Fibroblast of skin of left biceps (primary cell): ENCODE results near the gene SAMD5.

Experiments
- DNase-seq, 2 experiments: peaks; one replicate each; pipeline ENCODE4 v3.0.0-alpha.2; 2013; ENCODE audit warnings: low read depth in 2 of 2

SAMD5 gene

DNA sequence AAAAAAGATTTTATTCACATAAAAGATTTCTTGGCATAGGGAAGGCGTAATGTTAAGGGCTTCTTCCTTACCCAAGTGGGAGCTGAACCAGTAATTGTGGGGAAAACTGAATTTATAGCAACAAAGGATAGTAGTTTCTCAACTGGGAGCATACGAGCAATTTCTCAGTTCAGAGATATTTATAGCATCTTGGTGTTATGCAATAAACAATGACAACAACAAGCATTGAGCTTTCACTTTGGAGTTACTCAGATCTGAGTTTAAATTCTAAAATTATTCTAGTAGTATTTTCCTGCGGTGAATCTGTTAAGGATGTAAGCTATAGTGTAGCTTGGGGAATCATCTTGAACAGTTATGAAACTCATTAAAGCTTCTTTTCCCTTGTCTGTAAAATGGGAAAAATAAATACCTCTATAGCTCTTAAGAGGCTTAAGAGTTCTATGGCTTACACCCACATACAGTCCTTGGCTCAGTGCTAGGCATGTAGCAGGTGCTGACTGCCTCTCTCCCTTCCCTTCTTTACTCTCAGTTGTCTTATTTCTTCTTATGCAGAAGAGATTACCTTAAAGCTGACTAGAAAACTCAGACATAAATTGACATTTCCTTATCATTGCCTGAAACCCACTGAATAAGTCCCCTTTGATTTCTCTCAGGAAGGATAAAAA is 58.8 kb downstream of the SAMD5 start:
- DNase-seq = no peak

DNA sequence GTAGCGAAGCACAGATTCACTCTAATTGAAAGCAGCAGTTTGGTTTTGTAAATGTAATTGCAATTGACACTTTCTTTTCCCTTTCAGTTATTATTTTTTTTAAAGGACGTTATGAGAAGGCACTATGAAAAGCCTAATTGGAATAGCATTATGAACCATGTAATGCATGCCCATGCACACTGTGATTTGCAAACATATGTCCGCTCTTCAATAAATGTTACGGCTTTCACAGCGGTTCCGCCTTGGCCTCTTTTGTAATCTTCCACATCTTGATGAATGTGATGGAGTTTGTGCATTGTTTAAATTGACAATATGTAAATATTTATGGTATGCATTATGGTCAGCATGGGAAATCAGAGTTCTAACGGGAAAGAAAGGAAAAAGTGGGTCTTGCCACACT is 61.3 kb downstream of the SAMD5 start:
- DNase-seq = no peak

DNA sequence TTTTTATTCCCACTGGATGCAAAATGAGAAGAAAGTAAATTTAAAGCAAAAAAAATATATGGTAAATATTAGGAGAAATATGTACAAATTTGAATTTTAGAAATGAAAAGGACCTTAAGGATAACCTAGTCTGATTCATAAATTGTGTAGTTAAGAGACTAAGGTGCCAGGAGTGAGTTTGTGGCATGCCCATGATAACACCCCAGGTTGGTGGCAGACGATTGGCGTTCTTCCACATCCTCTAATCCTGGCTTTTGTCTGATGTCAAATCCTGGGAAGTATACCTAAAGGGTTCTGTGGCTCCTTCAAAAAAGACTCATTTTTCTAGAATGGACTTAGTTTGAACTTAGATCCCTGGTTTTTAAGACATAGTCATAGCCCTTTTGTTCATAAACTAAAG is 62.2 kb downstream of the SAMD5 start:
- DNase-seq = no peak

DNA sequence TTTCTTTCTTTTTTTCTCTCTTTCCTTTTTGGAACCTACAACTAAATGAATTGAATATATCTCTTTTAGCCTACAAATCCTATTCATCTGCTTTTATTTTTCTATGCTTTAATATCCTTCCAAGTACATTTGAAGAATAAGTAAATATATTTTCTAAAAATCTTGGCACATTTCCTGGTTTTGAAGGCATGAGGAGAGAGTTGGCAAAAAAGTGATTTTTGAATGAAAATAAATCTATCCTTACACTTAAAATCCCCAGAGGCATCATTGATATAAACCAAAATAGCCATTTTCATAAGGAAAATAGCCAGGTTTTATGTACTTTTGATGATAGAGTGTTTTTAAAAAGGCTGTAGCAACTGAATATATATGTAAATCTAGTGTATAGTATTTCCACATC is 69.0 kb downstream of the SAMD5 start:
- no peak for DNase-seq

DNA sequence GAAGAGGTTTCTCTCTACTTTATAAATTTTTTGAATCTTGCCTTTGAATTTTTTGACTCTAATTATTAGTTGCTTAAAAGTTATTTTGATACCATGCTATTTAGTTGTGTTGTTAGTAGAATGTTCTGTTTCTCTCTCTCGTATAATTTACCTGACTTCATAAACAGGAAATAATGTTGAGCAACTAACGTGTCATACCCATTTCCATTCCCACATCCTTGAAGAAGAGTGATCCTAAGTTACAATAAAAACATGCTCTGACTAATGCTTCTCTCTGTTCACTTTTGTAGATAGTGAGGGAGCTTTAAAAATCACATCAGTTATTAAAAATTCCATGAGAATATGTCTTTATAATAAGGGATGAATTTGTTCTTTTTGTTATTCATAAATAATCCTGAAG is 69.7 kb downstream of the SAMD5 start:
- DNase-seq = no peak

DNA sequence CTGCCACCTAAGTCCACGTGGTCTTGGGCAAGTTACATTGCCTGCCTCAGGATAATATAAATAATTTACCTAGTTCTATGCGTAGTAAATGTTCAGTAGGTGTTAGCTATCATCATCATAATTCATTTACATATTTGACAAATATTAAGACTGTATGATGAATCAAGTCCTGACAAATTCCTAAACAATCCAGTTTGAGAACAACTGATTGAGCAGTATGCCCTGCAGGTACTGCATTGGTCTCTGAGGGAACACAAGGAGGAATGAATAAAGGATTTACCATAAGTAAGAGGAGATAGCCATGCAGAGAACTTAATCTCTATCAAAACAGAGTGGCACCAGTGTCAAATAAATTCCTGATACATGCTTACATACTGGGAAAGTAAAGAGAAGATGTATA is 70.4 kb downstream of the SAMD5 start:
- no peak for DNase-seq

DNA sequence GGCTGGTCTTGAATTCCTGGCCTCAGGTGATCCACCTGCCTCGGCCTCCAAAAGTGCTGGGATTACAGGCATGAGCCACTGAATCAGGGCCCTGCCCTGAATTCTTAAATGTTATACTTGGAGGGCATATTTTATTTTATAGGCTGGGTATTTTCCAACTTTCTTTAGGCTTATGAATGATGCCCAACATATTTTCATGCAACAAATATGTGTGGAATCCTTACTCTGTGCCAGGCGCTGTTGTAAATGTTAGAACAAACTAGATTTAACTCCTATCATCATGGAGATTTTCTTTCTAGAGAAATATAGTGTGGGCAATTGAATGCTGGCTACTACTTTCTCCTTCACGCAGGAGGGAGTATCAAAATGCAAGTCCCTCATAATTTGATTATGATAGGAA is 71.2 kb downstream of the SAMD5 start:
- no peak for DNase-seq

DNA sequence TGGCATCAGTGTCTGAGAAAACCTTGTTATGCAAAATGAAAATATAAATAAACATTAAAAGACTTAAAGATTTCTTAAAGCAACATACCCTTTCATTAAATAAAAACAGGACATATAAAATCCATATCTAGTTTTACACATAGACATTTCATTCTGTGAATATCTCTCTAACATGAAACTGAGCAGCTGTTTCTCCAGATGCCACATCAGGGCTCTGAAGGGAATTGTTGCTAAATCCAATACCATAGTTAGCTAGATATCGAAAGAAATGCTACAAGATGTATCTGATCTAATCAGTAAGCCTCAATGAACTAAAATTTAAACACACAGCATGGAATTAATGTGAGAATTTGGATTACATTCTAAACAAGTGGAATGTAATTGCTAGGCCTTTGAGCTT is 74.5 kb downstream of the SAMD5 start:
- no peak for DNase-seq

DNA sequence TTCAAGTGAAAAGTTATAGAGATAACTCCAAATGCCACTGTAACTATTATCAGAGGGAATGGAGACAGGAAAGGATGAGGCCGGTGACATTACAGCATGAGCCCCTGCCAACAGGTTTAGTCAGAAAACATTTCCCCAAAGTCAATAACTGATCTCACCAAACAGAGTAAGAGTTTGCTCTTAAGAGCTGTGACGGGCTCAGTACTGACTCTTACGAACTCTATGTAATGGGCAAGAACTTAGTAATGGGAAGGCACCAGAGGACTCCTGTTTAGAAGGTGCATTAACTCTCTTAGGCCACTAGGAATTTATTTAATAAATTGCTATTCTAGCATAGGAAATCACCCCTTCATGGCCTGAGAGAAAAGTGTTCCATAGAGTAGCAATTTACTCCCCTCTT is 76.8 kb downstream of the SAMD5 start:
- DNase-seq = no peak

DNA sequence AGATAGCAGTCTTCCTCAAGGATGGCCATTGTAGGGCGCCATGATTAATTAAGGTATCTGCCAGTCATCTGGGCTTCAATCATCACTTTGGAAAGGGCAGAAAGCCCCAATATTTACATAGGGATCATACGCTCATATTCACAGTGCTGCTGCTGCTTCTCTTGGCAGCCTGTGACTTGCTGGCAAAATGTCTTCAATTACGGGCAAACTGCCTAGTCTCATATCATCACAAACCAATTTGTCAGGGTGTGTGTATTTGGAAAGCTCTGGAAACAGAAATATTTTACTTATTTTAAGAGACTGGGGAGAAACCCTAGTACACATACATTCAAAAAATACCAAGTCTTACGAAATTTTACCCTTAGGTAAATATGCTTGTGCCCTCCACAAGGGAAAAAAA is 77.6 kb downstream of the SAMD5 start:
- DNase-seq = no peak

DNA sequence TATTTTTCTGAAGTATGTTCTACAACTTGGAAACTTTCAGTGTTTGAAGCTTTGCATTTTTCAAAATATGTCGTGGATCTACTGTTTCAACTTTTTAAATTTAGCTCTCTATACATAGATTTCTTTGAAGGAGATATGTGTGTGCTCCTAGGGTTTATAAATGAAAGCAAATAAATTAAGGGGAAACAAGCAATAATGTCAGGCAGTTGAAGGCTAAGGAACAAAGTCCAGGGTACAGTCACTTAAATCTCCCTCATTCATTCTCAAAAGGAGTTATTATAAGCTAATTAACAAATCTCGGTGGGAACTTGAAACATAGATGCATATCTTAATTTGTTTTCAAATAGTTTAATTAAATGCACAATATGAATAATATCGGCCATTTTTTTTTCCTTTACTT is 79.4 kb downstream of the SAMD5 start:
- no peak for DNase-seq

DNA sequence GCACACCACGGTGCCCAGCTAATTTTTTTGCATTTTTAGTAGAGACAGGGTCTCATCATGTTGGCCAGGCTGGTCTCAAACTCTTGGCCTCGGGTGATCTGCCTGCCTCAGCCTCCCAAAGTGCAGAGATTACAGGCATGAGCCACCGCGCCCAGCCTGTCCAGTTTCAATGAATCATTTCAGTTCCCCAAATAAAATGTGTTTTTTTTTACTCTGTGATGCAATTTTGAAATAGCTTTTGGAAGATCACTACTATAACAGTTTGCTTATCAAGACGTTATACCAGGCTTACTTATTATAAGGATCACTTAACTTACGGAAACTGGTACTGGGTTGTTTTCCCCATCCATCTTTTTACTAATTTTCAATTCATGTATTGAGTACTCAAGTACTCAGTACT is 80.0 kb downstream of the SAMD5 start:
- DNase-seq = no peak

DNA sequence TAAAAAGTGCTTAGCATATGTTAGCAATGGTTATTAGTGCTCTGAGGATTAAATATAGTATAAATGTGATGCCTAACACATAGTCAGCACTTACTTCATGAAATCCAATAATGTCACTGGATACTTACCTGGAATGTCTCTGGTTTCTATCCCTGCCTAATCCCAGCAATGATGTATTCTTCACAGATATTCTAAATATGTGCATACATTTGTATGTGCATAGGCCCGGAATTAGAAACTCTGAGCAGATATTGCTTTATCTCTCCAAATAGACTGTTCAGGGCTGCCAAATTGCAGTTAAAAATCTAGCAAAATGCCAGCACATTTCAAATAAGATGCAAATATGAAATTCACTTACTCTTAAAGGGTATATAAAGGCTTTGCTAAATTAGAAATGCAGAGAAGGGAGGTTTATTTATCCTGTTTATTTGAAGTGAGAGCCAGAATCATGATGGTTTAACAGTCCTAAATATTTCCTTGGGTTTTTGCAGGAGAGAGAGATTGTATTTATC is 81.3 kb downstream of the SAMD5 start:
- DNase-seq = no peak

DNA sequence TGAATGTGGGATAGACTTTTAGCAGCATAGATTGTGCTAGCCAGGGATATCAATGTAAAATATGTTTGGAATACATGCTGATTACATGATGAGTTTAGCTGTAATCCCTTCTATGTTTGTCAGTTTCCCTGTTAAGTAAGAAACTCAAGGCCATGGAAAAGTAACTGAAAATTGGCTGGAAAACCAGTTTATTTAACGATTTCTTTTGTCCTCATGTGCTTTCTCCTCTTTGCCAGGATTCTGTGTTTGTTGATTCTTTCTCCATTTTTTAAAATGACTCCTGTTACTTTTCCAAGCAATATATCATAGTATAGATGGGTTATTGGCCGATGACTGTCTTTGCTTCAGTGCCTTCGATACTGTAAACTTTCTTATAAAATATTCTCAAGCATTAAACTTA is 87.5 kb downstream of the SAMD5 start:
- no peak for DNase-seq

DNA sequence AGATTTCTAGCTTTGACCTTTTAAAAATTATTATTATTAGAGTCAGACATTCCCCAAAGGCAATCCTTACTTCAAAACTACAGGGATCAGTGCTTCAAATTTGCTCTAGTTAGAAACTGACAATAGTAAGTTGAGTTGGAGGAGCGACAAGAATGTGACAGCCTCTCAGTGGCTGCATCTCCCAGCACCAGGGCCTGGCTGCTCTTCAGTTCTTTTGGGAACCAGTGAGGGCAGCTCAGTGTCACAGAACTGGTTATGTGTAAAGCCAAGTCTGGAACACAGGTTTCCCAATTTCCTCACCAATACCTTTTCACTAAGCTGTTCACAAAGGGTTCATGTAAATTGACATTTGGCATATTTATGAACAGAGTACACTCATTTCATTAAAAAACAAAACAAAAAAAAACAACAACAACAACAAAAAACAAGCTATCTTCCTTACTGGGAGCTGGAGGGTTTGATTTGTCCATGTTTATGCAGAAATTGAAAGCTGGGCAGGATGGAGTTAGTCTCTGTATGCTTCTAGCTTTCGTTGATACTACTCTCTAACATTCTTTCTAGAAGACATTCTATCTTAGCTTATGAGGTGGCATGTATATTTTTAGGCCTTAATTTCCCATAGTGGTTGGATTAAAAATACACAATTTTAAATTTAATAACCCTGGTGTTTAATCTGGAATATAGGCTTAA is 95.0 kb downstream of the SAMD5 start:
- no peak for DNase-seq

DNA sequence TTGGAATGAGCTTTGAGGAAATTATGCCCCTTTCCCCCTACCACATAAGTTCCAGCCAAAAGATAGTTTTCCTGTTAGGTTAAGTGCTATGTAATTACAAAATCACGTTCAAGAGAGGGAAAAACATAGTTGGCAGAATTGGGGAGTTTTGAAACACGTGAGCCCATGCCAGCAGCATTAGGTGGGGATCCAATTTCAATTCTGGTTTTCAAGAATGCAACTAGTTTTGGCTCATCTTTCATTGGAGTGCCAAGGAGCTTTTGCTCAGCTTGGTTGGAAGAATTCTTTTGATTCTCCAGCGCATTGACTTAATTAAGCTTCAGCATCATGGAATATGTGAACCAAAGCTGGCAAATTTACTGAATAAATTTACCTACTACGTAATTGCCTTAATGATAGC is 95.9 kb downstream of the SAMD5 start:
- DNase-seq = no peak

DNA sequence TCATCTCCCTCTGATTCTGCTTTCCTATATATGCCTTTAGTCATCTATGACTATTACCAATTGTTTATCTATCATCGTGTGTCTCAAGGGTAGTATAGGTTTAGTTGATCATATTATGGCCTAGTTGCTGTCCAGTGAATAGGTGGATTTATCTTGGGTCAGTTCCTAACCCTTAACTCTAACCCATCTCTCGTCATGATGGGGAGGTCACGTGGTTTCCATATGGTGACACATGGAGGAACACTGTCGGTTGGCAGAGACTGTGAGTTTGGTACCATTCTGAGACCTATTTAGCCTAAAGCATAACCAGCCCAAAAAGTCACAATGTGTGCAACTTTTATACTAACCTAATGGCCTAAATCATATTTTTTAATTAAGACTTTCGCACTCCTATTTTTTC is 103.5 kb downstream of the SAMD5 start:
- DNase-seq = no peak

DNA sequence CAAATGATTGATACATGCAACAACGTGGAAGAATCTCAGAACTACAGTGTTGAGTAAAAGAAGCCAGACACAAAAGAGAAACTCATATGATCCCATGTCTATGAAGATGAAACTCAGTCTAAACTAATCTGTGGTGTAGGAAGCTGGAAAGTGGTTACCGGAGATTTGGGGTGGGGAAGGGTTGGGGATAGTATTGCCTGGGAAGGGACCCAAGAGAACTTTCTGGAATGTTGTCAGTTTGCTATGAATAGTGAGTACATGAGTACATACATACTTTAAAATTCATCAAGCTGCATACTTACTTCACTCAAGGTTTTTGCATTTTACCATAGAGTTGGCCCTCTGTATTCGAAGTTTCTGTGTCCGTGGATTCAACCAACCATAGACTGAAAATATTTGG is 106.0 kb downstream of the SAMD5 start:
- DNase-seq = peak in 1 of 2 experiments; percentile 1

DNA sequence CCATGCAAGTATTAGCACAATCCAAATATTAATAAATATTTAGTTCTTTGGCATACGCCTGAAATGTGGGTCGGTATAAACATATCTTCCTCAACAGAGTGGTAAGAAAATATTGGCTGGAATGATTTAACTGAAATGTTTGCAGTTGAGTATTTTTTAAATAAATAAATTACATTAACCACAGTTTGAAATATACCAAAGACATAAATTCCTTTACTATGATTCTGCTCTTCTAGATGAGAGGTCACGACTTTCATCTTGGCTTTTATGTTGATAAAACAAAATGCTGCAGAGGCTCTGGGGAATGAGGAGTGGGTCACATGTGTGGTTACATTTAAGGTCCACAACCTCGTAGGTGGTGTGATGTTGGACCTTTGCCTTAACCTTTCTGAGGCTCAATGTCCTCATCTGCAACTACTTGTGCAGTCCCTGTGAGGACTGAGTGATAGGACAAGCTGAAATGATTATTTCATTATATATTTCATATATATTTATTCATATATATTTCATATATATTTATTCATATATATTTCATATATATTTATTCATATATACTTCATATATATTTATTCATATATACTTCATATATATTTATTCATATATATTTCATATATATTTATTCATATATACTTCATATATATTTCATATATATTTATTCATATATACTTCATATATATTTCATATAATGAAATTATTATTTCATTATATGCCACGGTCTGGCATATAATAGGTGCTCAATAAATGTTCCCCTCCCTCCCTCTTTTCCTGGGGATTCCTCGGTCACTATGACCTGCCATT is 107.4 kb downstream of the SAMD5 start:
- DNase-seq = no peak

DNA sequence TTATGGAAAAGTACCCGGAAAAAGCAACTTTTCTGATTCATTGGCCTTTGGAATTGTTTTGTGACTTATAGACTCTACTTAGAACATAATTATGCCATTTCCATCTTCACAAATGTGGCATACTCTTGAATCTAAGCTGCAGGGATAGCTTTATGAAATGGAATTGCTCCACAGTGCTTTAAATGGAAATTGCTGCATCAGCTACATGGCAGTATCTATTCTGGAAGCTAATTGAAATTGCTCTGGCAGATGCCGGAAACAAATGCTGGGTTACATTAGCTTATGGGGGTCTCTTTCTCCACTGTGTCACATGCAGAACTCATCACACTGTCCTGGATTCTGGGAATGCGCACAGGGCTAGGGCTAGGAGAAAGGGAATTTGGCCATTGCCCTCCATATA is 108.9 kb downstream of the SAMD5 start:
- DNase-seq = no peak

DNA sequence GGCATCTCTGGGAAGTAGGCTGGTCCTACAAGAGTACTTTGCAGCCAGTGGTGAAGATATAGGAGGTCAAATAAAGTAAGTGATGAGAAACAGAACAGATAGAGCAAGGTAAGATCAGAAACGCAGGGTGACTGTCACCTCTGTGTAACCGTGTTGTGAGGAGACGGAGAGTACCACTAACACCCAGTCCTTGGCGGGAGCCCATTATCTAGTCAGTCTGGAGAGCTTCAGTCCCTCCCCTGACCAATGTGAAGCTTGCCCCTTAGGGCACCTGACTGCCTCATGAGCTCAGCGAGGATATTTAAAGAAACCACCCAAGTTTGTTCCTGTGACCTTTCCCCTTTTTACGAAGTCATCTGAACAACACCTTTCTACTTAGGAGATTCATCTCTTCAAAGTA is 110.0 kb downstream of the SAMD5 start:
- DNase-seq = no peak

DNA sequence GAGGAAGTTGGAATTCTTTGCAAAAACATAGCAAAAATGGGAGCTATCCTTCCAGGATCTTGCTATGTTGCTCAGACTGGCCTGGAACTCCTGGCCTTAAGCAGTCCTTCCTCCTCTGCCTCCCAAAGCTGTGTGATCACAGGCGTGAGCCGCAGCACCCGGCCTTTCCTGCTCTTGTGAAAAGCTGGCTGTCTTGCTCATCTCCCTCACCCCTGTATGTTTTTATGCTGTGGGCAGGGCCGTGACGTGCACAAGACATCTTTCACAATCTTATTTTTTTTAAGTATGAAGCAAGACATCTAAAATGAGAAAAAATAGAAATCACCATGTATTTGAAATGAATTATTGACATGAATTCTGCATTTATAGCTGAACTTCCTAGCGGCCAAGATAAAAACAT is 110.4 kb downstream of the SAMD5 start:
- no peak for DNase-seq
